Brain microvascular endothelial cell (primary cell): ENCODE data around the gene TEX10.

ENCODE experiments used
- DNase-seq: peaks from one replicate; pipeline ENCODE4 v3.0.0-alpha.2; 2020
- H3K27ac ChIP-seq: fragments of 250-450 bp; sonication (Bioruptor Pico); 2 replicates; pipeline ENCODE4 v1.5.1; 2020; ENCODE audit warnings: mild to moderate bottlenecking, moderate library complexity
- H3K27me3 ChIP-seq: fragments of 250-450 bp; sonication (Bioruptor Pico); replicated peaks from 2 replicates; pipeline ENCODE4 v1.5.1; 2020; ENCODE audit warnings: mild to moderate bottlenecking
- H3K36me3 ChIP-seq: fragments of 250-450 bp; sonication (Bioruptor Pico); replicated peaks from 2 replicates; pipeline ENCODE4 v1.5.1; 2020; ENCODE audit warnings: mild to moderate bottlenecking
- H3K4me3 ChIP-seq: 2 replicates; pipeline ENCODE4 v1.5.1; 2011; ENCODE audit warnings: low read depth, mild to moderate bottlenecking, control low read depth, low read length, moderate library complexity
- in situ Hi-C: cut with HindIII; loops from 2 replicates; pipeline ENCODE4 v1.10.0; 2017; ENCODE audit warnings: low sequenced_read_pairs, low pct_ligation_motif_present
- TF ChIP-seq, protein P1 (sequence below): IDR thresholded peaks from 2 replicates; pipeline ENCODE4 v1.5.1; 2011; ENCODE audit warnings: low read depth, mild to moderate bottlenecking, moderate library complexity, low read length, control low read depth, inconsistent platforms; ENCODE audit errors: missing control alignments

Gene TEX10

DNA sequence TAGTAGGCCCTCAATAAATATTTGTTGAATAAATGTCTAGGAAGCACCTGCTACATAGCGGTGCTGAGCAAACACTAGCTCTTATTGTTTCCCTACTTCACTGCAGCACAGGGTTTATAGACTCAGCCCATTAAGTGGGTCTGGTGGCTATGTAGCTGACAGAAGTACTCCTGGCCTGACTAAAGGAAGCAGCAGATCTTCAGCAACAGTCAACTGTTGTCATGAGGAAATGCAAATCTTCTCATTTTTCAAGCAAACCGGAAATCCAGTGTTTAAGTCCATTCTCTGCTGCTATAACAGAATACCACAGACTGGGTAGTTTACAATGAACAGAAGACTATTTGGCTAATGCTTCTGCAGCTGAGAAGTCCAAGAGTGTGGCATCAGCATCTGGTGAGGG, 2.8 kb upstream of the TEX10 start:
- no peak for DNase-seq
- Histone ChIP-seq H3K27me3 (no peaks in the 10 kb centered on the region), H3K36me3 (no peaks in the 10 kb centered on the region), H3K4me3 (no peak overlapping the region), H3K27ac (no peak overlapping the region)
- in situ Hi-C loops, result no loop called here
- TF ChIP-seq, protein P1, sequence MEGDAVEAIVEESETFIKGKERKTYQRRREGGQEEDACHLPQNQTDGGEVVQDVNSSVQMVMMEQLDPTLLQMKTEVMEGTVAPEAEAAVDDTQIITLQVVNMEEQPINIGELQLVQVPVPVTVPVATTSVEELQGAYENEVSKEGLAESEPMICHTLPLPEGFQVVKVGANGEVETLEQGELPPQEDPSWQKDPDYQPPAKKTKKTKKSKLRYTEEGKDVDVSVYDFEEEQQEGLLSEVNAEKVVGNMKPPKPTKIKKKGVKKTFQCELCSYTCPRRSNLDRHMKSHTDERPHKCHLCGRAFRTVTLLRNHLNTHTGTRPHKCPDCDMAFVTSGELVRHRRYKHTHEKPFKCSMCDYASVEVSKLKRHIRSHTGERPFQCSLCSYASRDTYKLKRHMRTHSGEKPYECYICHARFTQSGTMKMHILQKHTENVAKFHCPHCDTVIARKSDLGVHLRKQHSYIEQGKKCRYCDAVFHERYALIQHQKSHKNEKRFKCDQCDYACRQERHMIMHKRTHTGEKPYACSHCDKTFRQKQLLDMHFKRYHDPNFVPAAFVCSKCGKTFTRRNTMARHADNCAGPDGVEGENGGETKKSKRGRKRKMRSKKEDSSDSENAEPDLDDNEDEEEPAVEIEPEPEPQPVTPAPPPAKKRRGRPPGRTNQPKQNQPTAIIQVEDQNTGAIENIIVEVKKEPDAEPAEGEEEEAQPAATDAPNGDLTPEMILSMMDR, result no peak

DNA sequence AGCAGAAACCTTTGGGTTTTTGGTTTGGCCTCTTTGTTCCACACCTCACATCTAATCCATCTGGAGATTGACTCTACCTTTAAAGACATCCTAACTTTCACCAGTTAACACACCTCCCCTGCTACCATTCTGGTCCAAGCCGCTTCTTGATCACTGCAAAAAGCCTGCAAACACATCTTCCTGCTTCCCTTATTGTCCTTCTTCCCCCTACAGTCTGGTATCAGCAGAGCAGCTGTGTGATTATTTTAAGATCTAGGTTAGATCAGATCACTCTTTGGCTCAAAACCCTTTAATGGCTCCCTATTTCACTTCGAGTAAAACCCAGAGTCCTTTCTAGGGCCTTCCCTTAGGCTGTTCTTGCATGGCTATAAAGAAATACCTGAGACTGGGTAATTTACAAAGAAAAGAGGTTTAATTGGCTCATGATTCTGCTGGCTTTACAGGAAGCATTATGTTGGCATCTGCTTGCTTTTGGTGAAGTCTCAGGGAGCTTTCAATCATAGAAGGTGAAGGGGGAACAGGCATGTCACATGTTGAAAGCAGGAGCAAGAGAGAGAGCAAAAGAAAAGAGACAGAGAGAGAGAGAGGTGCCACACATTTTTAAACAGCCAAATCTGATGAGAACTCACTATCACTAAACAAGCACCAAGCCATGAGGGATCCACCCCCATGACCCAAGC, 1.5 kb upstream of the TEX10 start:
- H3K36me3 ChIP-seq, result no peaks in the 10 kb centered on the region
- H3K4me3 ChIP-seq, result no peak overlapping the region
- no peak for DNase-seq
- in situ Hi-C loops, result no loop called here
- H3K27me3 ChIP-seq, result no peaks in the 10 kb centered on the region
- TF ChIP-seq, protein P1, result peak; percentile 9
- H3K27ac ChIP-seq, result no peak overlapping the region

DNA sequence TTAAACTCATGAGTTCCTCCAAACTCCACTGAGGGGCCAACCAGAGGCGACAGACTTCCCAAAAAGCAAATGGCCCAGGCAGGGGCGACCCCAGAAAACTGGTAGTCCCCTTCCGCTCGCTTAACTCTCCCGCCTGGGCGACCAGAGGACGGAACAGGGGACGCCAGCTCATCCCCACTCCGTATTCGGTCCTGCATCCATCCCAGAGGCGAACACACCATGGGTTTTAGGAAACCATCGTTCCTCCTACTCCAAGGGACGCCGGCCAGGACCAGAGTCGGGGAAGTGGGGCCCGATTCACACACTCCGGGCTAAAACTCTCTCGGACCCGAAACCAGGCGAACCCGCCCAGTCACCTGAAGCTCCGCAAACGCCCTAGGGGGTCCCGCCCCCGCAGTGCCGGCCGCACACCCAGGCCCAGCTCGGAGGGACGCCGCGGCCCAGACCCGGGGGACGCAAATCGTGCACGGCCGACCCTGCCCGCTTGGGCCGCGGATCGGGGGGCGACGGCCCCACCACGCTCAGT, 478 bp downstream of the TEX10 start:
- TF ChIP-seq, protein P1, result no peak
- Histone ChIP-seq H3K36me3 (no peaks in the 10 kb centered on the region), H3K4me3 (peak overlapping the region; percentile 91), H3K27ac (peak overlapping the region; percentile 79), H3K27me3 (no peaks in the 10 kb centered on the region)
- DNase-seq, result peak; percentile 12
- in situ Hi-C loops, result no loop called here

DNA sequence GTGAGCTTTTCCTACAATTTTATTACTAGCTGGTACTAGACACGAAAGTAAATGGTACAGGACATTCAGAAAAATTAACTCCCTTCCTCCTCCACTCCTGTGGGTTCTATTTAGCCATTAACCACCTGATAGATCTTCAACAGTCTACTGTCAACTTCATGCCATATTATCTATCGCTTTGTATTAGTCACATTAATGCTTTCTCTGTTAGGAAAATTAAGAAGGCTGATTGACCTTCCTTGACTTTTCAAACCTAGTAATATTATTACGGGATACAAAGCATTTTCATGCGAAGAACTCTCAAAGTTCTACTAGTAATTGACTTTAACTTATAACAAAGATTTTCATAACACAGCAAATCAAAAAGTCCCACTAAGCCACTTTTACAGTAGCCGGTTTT, 1.2 kb downstream of the TEX10 start:
- Histone ChIP-seq H3K36me3 (peaks cover 7% of the 10 kb centered on the region), H3K27me3 (no peaks in the 10 kb centered on the region), H3K27ac (no peak overlapping the region), H3K4me3 (peak overlapping the region; percentile 91)
- in situ Hi-C loops, result no loop called here
- TF ChIP-seq, protein P1, result no peak
- DNase-seq, result no peak

DNA sequence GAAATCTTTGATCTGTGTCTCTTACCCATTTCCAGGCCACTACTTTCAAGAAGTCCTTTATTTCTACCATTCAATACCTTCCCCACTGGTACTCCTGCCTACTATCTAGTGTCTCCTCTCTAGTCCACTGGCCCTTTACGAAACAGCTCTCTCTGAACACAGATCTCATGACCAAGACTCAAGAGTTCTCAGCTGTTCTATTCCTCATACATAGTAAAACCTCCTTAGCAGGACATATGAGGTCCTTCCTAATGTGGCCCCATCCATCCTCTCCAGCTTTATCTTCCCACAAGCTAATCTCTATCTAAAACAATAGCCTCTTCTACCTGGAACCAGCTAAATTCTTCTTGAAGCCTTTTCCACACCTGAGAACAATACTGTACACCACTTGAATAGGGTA, 2.6 kb downstream of the TEX10 start:
- Histone ChIP-seq H3K27ac (no peak overlapping the region), H3K27me3 (no peaks in the 10 kb centered on the region), H3K4me3 (no peak overlapping the region), H3K36me3 (peaks cover 10% of the 10 kb centered on the region)
- DNase-seq, result no peak
- in situ Hi-C loops, result no loop called here
- TF ChIP-seq, protein P1, result no peak

DNA sequence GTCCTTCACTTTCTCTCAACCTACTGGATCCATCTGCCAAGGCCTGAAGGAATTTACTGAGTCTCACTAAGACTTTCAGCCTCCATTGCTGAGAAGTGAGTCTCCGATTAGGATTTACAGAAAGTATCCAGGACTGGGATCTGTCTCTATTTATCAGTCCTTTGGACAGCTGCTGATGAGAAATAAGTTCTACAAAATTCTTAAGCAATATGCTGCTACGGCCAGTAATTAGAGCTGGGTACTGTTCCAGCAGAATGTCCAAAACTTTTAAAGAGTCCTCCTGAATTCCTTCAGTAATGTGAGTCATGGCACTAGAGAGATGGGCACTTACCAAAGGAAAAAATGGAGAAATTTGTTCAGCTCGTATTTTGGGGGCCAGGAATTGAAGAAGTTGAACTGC, 5.9 kb downstream of the TEX10 start:
- no peak for DNase-seq
- TF ChIP-seq, protein P1, result no peak
- no peaks in the 10 kb centered on the region for H3K27me3 ChIP-seq
- H3K36me3 ChIP-seq, result peaks cover 10% of the 10 kb centered on the region
- no peak overlapping the region for H3K27ac ChIP-seq
- H3K4me3 ChIP-seq, result no peak overlapping the region
- in situ Hi-C loops, result no loop called here
